ENCODE results near the gene OSBPL1A. TPM values are rescaled to one million over a fixed set of nuclear protein-coding genes. Genes with fewer than 3 reads are reported as not detected.

OSBPL1A gene
- 10 to 100 TPM; 44.6 to 53.7 (median 50.6) TPM for polyA plus RNA-seq (ENCODE audit: insufficient read length in 4 of 4)

DNA sequence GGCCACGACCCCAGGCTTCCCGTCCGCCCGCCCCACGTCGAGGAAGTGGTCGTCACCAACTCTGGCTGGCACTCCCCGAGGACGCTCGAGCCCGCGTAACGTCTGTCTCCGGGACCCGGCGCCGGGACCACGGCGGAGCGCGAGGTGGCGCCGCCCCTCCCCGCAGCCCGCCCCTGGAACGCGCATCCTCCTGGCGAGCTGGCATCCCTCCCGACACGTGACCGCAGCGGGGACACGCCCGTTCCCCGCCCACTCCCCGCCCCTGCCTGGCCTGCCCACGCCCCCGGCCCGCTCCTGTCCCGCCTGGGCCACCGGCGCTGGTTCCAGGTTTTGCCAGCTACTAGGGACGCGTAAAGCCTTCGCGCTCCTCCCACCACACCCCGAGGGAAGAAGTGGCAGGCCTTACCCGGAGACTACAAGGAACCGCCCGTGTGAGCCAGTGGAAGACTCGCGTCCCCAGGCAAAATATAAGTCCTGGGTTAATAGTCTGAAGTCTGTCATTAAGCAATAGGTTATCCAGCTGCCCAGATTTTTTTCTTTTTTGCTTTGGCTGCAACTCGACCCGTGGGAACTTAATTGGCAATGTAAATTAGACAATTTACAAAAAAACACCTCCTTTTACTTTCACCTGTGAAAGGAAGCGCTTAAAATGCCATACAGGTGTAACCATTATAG lies at the start of gene OSBPL1A:
Gene OSBPL1A, minus strand, starts transcription at position 131 of the 675 bp plus-strand sequence. CDS start 20,291 bp downstream, outside the sequence.
- peak; percentile 71 to 84 (median 78) for DNase-seq (ENCODE audit: low read depth in 4 of 4, low spot score in 3 of 4)

- no peak for DNase-seq (ENCODE audit: low read depth in 4 of 4, low spot score in 3 of 4)
These were observed 49.4 kb upstream of the OSBPL1A start for GRCh38 chr18:24446953-24447538.

DNA sequence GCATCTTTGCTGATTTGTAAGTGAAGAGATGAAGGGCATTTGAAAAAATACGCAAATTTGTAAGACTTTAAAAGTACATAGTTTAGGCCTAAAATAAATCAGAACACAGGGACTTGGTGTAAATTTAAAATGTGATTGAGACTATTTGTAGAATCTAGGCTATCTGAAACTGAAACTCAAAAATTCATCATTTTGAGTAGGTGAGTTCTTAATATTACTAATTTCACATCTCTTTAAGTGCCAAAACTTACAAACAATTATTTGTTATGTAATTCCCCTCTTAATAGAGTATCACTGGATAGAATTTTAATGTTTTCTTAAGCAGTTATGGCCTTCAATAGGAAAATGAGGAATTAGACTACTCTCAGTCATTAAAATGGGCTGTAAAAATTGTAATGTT lies 48.8 kb upstream of the OSBPL1A start:
- no peak for DNase-seq (ENCODE audit: low read depth in 4 of 4, low spot score in 3 of 4)

DNA sequence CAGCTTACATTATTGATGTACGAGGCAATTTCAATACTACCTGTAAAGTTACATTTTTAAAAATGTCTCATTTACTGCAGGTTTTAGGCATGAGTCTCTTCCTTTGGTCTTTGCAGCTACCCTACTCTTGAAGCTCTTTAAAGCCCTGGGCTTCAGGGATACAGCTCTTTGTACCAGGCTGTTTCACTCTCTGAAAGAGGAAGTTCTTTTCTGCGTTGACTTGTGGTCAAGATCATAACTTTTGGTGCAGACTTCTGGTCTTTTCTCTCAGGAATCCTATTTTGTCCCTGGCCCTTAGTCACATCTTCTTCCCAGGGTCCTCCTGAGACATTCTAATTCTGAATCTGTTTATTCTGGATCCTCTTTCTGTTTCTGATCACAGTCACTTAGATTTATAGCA lies 46.2 kb upstream of the OSBPL1A start:
- no peak for DNase-seq (ENCODE audit: low read depth in 4 of 4, low spot score in 3 of 4)

GRCh38 chr18:24436939-24437338 lies 39.3 kb upstream of the OSBPL1A start:
- no peak for DNase-seq (ENCODE audit: low read depth in 4 of 4, low spot score in 3 of 4)

DNA sequence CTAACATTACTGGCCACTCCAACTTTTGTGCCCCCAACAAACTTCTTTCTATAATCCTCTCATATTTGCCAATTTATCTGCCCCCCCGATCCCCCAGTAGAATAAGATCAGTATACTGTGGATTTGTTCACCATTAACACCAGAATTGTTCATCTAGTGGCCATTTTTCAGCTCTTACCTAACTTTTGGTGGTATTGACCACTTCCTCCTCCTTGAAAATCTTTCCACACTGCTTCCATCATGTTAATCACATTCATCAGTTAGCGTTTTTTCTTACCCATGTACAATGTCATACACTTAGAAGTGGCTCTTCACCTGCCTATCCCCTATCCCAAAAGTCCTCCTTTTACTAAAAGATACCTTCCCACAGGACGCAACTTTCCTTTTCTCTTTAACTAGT lies 35.0 kb upstream of the OSBPL1A start:
- no peak for DNase-seq (ENCODE audit: low read depth in 4 of 4, low spot score in 3 of 4)

DNA sequence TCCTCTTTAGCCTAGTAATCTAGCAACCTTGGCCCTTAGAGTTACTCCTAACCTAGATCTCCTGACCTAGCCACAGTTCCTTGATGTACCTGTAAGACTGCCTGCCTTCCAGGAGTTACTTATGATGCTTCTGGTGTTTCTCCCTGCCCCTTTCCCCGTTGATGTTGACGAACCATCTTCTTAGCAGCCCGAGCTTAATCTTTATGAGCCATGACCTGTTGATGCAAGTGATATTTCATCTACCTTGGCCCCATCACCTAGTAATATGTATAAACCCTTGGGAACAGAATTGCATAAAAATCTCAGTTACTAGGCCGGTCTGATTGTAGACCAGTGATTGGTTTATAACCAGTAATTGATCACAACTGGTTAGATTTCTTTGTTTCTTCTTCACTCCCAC lies 31.6 kb upstream of the OSBPL1A start:
- DNase-seq (ENCODE audit: low read depth in 4 of 4, low spot score in 3 of 4) = no peak

DNA sequence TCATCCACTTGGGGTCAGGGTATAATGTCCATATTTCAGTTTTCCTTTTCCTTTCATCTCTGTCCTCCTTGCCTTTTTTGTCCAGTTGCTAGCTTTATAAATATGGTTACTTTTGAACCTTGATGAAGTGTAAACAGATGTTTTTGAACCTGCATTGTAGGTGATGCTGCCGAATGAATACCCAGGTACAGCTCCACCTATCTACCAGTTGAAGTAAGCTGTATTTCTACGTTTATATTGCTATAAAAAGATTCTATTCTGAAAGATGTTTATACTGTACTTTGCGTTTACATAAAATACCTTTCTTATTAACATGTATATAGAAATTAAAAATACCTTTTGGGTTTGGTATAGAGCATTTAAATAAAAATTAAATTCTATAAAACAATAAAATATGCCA lies 31.1 kb upstream of the OSBPL1A start:
- DNase-seq (ENCODE audit: low read depth in 4 of 4, low spot score in 3 of 4) = no peak

DNA sequence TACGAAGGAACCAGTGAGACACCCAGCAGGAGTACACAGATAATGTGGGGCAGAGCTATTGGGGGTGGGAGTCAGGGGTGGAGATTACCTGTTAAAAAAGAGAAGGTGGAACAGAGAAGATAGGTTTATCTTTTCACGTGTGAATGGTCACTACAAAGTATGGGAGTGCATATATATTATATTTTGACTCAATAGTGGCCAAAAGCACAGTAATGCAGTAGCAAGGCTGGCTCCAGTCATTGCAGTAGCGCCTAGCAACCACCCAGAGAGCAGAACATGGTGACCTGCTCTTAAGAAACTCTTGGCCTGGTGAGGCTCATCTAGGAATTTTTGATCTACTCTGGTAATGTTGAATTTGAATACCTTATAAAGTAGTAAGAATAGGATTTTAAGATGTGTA lies 29.9 kb upstream of the OSBPL1A start:
- DNase-seq (ENCODE audit: low read depth in 4 of 4, low spot score in 3 of 4) = no peak

GRCh38 chr18:24426398-24427294 lies 29.0 kb upstream of the OSBPL1A start, which contains the start of gene IMPACT:
IMPACT (plus strand) TSS chr18:24426670; CDS start chr18:24426757, 87 bp downstream.
- peak; percentile 55 to 73 (median 71) for DNase-seq (ENCODE audit: low read depth in 4 of 4, low spot score in 3 of 4)

GRCh38 chr18:24426073-24426397 lies 28.4 kb upstream of the OSBPL1A start:
- DNase-seq (ENCODE audit: low read depth in 4 of 4, low spot score in 3 of 4) = no peak

- DNase-seq (ENCODE audit: low read depth in 4 of 4, low spot score in 3 of 4) = no peak
These were observed 24.2 kb upstream of the OSBPL1A start for GRCh38 chr18:24421831-24422230.

GRCh38 chr18:24420551-24420950 lies 22.9 kb upstream of the OSBPL1A start:
- no peak for DNase-seq (ENCODE audit: low read depth in 4 of 4, low spot score in 3 of 4)

- no peak for DNase-seq (ENCODE audit: low read depth in 4 of 4, low spot score in 3 of 4)
These were observed 19.9 kb upstream of the OSBPL1A start for GRCh38 chr18:24417480-24417879.

DNA sequence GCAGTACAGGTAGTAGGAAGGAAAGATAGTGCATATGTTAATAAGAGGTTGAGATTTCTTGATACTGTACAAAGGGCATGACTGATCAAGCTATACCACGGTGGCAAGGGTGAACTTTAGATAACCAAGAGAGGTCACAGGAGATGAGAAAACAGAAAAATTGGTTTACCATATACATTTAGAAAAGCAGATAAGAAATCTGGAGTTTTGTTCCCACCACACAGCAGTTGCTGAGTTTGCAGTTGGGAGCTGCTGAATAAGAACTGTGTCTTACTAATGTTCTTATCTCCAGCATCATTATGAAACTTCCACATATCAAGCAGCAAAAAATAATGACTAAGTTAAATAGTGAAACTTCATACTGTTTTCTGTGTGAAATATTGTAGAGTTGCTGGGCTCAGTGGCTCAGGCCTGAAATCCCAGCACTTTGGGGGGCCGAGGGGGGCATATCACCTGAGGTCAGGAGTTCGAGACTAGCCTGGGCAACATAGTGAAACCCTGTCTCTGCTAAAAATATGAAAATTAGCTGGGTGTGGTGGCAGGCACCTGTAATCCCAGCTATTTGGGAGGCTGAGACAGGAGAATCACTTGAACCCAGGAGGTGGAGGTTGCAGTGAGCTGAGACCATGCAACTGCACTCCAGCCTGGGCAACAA lies 16.9 kb upstream of the OSBPL1A start:
- DNase-seq (ENCODE audit: low read depth in 4 of 4, low spot score in 3 of 4) = no peak

DNA sequence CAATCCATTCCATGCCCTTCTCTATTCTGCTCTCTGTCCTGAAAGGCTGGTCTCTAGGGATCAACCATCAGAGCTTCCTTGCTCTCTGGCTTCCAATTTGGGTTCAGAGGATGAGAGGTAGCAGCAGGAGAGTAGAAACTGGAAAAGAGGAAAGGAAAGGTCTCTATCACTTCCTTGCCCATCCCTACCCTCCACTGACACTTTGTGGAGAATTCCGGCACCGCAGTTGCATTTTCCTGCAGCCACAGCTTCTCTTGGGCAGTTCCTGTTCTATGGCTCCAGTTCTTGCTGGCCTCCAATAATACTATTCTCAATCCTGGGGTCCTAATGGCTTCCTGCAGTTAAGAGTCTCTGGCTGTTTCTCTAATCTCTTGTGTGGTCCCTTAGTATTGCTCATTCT lies 15.5 kb upstream of the OSBPL1A start:
- DNase-seq (ENCODE audit: low read depth in 4 of 4, low spot score in 3 of 4) = no peak

GRCh38 chr18:24408496-24408895 lies 10.9 kb upstream of the OSBPL1A start:
- DNase-seq (ENCODE audit: low read depth in 4 of 4, low spot score in 3 of 4) = no peak

- no peak for DNase-seq (ENCODE audit: low read depth in 4 of 4, low spot score in 3 of 4)
These were observed 7.0 kb upstream of the OSBPL1A start for GRCh38 chr18:24404591-24404990.

GRCh38 chr18:24403076-24403475 lies 5.5 kb upstream of the OSBPL1A start:
- no peak for DNase-seq (ENCODE audit: low read depth in 4 of 4, low spot score in 3 of 4)

DNA sequence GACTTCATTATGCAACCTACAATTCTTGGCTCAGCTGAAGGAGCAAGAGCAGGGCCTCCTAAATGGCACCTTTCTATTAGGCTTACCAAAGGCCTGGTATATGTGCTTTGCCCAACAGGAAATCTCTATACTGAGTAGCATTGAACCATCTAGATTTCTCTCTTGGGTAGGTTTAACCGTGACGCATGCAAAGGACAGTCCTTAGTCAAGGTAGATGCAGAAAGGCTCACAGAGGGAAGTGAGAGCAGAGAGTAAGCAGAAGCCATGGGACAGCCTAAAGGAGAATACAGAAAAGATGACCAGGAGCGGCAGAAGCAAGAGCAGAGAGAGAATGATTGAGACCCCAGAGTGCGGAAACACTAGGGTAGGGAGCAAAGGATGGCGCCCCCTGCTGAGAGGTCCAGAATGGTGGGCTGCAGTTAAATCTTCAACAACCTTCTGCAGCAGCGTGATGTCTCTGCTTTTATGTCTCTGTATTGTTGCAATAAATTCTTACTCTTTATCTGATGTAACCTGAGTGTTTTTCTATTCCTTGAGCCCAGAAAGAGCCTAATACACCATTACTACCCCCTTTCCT lies 4.7 kb upstream of the OSBPL1A start:
- no peak for DNase-seq (ENCODE audit: low read depth in 4 of 4, low spot score in 3 of 4)

- peak in 1 of 4 donors; percentile 17 for DNase-seq (ENCODE audit: low read depth in 4 of 4, low spot score in 3 of 4)
These were observed 3.0 kb upstream of the OSBPL1A start for GRCh38 chr18:24400587-24400986.
